HG02623 (cell line): Measurements from ENCODE around the gene PPP1R1A.

Experiments
- ATAC-seq: cut with Tn5 transposase; IDR thresholded peaks from one replicate; pipeline ENCODE4 v1.9.1; 2021; ENCODE audit warnings: moderate library complexity; ENCODE audit not compliant: unreplicated experiment

Gene PPP1R1A, protein sequence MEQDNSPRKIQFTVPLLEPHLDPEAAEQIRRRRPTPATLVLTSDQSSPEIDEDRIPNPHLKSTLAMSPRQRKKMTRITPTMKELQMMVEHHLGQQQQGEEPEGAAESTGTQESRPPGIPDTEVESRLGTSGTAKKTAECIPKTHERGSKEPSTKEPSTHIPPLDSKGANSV

DNA sequence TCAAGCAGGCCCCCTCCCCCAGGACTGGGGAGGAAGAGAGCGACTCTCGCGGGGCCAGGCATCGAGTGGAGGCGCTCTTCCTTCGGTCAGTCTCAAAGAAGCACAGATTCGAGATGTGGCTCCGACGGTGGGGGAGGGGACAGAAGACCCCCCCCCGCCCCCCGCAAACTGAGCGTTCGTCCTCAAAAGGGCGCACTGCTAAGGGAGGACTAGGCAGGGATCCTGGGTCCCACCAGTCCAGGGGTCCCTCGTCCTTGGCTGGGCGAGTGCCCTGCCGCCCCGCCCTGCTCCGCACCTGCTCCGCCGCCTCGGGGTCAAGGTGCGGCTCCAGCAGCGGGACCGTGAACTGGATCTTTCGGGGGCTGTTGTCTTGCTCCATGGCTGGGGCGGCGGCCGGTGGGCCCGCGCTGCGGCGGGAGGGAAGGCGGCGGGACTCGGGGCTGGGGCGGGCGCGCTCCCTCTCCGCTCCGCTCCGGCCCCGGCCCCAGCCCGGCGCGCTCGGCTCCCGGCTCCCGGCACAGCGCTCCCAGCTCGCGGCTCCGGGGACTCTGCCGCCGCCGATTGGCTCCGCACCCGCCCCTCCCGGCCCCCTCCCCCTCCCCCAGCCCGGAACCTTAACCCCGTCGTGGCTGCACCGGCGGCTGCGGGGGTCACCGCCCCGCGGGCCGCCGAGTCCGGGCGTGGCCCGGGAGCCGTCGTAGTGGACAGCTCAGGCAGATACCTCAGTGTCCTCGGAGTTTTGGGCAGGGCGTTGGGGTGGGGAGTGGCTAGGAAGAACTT lies at the start of gene PPP1R1A:
PPP1R1A (minus strand) TSS at position 550 of the 780 bp plus-strand sequence; CDS start at position 379, 171 bp downstream.
- ATAC-seq, result no peak

DNA sequence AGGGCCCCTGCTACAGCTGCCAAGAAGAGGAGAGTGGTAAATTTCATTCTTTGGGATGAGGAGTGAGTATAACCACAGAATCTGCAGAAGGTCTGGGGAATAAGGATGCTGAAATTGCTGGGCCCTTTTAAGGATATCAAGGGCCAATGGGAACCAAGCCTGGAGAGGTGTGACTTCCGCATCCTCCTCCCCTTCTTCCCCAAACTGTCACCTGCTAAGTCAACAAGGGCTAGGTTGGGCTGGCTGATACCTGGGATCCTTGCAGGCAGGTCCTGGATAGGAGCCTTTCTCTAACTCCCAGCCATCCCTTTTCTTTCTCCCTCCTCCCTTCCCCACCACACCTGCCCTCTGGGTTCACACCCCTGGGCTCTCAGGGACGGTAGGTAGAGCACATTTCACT lies 46.3 kb upstream of the PPP1R1A start, which contains the start of gene LACRT:
LACRT (minus strand) TSS at position 101 of the 400 bp plus-strand sequence; CDS start at position 47, 54 bp downstream.
- ATAC-seq, result no peak

DNA sequence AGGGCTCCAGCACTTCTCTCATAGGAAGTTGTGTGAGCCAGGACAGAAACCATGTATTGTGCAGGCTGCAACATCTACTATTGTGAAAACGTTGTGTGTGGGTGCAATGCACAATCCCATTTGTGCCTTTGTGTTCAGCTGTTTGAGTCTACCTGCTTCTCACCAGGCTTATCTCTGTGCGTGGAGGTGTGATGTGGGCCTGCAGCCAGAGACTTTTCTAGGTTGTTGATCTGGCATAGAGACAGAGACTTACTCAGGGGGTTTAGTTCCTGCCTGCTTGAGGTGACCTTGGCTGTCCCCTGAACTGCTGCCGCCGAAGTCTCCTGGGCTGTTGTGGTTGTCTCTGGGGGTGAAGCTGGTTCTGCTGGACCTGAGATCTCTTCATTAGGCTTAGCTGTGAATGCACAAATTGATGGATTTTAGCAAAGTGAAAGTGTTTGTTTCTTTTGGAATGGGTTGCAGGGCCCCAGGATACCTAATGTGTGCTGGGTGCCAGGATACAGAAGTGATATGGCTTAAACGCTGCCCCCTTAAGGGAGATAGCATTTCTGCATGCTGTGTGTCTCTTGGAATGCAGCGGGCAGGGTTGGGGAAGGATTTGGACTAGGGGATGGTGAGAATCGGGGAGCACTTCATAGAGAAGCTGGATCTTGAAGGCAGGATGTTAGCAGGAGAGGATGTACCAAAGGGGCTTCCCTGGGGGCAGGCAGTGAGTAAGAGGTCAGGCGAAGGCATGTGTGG lies 43.7 kb upstream of the PPP1R1A start:
- ATAC-seq, result no peak

DNA sequence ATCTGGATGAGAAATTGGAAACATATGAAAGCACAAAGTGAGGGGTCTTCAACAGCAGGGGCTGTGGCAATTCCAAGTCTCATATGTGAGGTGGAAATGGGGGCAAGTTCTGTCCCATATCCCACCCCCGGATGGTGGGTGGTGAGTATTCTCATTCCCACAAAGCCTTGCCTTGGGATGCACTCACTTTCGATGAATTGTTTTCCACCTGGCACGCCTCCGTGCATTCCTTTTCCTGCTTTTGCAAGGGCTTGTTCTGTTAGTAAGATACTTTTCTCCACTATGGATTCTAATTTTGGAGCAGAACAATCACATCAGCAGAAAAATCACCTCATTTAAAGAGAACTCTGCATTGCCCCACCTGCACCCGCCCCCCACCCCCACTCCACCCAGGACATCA lies 43.1 kb upstream of the PPP1R1A start:
- no peak for ATAC-seq

DNA sequence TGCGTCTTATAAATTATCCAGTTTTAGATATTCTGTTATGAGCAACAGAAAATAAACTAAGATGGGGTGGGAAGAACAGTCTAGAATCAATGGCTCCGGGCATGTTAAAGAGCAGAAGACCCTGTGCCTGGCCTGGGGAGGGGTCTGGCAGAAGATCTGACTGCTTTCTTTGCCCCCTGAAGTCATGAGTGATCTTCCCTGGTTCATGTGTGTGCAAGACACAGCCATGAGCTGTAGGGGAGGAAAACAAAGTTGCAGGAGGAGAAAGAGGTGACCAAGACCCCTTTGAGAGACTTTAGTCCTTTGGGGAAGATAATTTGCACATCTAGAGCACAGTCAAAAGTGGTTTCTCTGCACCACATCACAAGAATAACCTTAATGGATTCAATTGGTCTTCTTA lies 41.5 kb upstream of the PPP1R1A start:
- no peak for ATAC-seq

DNA sequence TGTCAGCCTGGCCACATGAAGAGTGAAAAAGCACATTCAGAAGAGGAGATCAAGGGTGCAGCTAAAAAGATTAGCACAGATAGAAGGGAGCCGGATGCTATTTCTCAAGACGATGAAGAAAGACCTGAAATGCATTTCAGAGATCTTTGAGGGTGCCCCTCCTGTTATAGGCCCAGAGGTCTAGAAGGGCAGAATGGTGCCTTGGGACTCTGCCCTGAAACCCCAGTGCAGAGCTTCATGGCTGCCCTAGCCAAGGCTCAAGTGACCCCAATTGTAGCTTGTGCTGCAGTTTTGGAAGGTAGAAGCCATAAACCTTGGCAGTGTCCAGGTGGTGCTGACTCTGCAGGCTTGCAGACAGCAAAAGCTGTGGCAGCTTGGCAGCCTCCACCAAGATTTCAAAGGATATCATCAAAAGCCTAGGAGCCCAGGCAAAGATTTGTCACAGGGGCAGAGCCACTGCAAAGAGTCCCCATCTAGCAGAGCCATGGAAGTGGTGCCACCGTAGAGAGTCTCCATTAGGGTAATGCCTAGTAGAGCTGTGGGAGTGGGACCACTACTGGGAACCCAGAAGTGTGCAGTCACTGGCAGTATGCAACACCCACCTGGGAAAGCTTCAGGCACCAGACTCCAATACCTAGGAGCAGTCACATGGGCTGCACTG lies 39.9 kb upstream of the PPP1R1A start:
- ATAC-seq, result no peak

DNA sequence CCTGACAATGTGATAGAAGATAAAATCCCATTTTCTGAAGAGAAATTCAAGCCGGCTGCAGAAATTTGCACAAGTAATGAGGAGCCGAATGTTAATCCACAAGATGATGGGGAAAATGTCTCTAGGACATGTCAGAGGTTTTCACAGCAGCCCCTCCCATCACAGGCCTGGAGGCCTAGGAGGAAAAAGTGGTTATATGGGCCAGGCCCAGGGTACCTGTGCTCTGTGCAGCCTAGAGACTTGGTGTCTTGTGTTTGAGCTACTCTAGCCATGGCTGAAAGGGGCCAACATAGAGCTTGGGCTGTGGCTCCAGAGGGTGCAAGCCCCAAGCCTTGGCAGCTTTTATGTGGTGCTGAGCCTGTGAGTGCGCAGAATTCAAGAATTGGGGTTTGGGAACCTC lies 38.8 kb upstream of the PPP1R1A start:
- no peak for ATAC-seq

DNA sequence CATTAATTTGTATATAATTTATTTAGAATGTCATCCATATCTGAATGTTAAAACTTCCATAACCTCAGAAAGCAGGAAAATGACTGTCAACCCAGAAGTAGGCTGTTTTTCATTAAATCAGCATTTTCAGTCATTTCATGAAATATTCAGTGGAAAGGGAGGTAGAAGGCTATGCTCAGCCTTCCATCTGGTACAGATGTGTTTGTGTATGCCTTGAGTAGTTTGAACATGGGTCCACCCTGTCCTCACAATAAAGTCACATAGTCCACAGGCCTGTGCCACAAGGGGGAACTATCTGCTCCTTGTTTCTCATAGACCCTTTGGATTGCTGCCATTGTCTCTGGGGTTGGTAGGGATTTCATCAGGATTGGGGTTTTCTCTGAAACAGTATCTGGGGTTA lies 37.1 kb upstream of the PPP1R1A start:
- no peak for ATAC-seq

DNA sequence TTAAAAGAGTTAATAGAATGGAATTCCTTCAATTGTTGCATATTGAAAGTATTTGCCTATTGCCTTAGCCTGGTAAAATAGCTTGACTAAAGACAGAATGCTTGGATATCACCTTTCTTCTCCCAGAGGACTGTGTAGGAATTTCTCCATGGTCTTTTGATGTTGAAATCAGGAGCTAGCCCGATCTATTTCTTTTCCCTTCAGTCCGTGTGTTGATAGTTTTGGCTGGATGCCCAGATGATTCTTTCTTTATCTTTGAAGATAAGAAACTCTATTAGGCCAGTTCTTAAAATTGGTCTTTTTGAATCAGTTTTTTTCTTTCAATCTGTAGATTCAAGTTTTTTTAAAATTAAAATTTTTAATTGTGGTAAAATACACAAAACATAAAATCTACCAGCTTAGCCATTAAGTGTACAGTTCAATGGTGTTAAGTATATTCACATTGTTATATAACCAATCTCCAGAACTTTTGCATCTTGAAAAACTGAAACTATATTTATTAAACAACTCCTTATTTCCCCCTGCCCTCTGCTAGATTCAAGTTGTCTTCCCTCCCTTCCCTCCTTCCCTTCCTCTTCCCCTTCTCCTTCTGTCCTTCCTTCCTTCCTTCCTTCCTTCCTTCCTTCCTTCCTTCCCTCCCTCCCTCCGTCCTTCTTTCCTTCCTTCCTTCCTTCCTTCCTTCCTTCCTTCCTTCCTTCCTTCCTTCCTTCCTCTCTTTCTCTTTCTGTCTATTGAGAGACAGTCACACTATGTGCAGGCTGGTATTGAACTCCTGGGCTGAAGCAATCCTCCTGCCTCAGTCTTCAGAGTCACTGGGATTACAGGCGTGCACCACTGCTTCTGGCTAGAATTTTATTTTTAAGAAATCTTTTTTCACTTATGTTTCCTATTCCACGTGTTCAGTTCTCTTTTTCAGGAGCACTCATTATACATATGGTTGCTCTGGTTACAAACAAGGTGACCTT lies 36.1 kb upstream of the PPP1R1A start:
- no peak for ATAC-seq

DNA sequence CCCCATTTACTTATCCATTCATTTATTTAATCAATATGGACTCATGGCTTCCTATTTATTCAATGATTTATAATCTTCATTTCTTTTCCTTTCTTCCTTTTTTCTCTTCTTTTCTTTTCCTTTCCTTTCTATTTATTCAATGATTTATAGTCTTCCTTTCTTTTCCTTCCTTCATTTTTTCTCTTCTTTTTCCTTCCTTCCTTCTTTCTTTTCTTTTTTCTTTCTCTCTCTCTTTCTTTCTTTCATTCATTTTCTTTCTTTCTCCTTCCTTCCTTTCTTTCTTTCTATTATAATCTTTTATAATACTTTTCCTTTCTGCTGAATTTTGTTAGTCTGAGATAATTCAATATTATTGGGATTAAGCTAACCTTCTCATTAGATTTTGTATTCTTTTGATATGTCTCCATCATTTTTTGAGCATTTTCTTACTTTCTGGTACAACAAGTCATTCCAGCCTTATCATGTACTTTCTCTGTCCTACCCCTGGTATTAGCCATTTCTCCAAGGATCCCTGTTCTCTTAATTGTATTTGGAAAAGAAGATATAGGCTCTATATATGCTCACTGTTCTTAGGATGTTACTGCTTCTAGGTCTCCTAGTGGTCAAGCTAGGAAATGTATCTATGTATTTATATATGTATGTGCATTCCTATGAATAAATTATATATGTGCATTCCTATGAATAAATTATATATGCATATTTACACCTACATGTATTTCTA lies 34.2 kb upstream of the PPP1R1A start:
- ATAC-seq, result no peak

DNA sequence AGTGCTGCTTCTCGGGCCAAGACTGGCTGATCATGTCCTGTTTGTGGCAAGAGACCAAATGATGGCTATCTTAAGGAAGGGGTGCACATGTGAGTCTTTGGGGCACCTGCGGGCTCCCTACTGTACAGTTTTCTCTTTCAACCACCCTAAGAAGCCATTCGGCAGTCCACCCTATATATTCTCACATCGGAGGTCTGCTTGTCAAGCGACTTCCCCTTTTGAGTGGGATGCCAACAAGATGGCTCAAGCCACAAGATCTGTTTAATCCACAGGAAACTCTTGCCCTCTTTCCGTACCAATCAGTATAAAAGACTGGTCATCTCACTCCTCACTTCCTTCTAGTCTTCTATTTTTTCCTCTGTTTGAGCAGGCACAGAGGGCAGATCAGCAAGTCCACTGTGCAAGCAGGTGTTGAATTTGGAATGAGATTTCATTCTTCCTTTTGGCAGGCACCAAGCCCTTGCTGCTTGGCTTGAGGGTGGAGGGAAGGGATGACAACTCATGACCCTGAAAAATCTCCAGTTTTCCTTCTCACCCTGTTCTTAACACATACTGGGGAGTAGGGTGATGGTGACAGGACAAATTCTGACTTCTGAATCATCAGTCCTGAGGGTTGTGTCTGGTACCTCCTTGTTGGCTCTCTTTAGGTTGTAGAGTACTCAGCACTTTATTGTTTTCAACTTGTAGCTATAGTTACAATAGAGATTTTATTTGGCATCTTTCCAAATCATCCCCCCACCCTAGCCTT lies 28.6 kb upstream of the PPP1R1A start:
- ATAC-seq, result no peak

DNA sequence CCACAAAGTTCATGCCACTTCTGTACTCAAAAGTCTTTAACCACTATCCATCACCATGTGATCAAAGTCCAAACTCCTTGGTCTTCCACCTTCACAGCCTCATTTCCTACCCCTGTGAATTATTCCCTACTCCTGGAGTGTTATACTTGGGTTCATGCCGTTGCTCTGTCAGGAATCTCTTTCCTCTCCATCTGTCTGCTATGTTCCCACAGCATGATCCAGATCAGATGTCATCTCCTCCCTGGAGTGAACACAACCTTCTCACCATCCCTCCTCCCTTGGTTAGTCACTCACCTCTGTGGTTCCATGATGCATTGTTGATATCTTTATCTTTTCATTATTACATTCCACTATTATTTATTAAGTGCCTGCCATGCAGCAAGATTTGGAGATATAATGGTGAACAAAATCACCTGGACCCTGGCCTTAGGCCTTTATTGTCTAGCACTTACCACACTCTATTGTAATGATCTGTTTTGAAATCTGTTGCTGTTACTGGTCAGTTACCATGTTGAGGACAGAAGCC lies 23.8 kb upstream of the PPP1R1A start:
- no peak for ATAC-seq

DNA sequence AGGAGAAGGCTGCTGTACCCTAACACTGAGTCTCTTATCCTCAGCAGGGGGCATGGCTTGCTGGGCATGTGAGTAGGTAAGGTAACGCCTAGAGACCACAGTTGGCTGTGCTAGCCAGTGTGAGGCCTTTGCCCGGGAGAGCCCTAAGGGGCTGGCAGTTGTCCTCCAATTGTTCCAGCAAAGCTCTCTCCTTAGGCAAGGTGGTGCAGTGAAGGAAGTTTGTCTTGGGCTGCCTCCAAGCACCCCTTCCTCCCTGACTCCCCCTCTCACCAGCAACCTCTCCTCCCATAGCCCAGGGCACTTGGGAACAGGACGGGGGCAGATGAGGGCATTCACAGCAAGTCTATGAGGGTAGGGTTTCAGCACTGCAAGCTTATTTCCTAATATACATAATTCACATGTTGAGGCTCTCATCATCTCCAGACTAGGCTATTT lies 23.3 kb upstream of the PPP1R1A start:
- no peak for ATAC-seq

DNA sequence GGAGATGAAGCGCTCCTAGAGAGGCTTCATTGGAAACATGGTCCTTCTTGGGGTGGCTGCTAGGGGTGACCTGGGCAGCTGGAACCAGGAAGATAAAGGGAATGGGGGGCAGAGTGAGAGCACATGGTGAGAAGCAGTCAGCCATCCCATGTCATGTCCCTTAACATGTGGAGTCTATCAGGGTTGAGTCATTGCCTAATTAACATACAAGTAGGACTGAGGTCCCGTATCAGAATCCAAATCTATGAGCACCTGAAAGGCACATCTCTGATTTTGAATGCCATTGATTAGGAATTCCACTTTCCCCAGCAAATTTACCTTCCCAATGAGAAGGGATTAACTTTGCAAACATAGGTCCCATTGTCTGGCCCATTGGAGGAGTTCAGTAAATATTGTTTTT lies 20.3 kb upstream of the PPP1R1A start:
- no peak for ATAC-seq

DNA sequence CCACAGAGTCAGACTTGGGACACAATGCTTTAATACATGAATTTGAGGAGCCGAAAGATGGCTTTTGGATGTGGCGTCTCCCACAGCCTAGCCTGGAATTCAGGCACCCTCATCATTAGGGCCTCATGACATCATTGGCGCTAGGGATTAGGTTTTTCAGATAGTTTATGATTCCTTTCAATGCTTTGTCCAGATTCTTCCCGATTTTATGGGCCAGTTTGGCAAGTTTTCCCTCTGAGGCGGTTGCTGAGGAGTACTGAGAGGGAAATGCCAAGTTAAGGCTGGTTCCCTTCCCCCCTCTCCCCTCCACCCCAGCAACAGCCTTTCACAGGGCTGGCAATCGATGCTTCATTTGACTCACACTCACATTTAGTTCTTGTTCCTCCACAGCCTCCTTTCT lies 19.7 kb upstream of the PPP1R1A start:
- no peak for ATAC-seq

DNA sequence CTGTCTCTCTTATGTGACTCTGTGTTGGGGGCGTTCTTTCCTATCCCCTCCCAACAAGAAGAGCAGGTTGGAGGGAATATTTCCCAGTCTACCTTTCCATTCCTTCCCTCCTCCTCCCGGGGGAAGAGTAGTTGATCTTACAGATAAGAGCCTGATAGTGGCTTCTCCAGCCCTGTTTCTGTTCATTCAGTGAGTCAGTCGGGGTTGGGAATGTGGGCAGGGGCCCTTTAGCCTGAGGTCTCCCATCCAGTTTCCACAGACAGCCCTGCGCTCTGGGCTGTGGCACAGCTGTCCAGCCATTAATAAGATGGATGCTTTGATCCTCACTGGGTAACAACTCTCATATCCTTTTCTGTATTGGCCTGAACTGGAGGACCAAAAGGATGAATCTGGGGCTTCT lies 18.1 kb upstream of the PPP1R1A start:
- ATAC-seq, result no peak

DNA sequence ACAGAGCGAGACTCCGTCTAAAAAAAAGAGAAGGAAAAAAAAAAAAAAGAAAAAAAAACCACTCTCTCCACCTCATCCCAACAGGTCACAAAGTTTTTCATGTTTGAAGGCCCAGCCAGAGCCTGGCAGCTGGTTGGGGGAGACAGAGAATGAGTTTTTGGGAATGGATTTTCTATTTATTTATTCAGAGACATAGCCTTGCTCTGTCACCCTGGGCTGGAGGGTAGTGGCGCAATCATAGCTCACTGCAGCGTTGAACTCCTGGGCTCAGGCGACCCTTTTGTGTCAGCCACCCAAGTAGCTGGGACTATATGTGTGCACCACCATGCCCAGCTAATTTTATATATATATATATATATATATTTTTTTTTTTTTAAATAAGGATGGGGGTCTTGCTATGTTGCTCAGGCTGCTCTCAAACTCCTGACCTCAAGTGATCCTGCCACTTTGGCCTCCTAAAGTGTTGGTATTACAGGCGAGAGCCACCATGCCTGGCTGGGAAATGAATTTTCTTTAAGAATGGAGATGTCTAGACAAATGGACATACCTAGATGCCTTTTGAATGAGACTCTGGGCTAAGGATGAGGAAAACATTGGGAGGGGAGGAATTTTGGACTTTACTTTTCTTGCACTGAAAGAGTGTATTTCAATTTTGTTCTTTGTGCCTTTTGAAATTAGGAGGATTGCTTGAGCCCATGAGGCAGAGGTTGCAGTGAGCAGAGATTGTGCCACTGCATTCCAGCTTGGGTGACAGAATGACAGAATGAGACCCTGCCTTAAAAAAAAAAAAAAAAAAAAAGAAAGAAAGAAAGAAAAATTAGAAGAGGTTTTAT lies 16.9 kb upstream of the PPP1R1A start:
- ATAC-seq, result no peak

DNA sequence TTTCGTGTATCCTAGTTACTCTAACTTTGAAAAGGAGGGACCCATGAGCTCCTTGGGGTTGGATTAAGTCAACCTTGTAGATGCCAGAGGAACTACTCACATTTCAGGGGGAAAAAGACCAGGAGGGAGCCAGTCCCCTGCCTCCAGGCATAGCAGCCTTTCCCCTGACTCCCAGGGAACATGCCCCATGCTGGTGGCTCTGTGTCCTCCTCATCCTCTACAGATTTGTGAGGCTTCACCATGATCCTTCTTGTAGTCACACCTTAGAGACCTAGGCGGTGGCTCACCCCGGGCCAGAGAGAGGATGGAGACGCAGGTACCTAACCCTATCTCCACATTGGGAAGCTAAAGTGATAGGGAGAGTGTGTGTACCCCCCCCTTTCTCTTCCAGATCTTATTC lies 16.0 kb upstream of the PPP1R1A start:
- ATAC-seq, result no peak
